HepG2 (cell line): ENCODE measurements around the gene SOBP. TPM values are rescaled to one million over a fixed set of nuclear protein-coding genes. Genes with fewer than 3 reads are reported as not detected.

Experiments used
- BORCS8-MEF2B ChIP-seq: sonication (generic); formaldehyde crosslinking; IDR thresholded peaks from 2 replicates; pipeline ENCODE4 v1.8.0; 2022; ENCODE audit warnings: mild to moderate bottlenecking, missing genetic modification reagents
- CBFB ChIP-seq: sonication (generic); formaldehyde crosslinking; IDR thresholded peaks from 2 replicates; pipeline ENCODE4 v1.4.0; 2020; ENCODE audit warnings: missing genetic modification reagents
- ELF4 ChIP-seq: sonication (generic); formaldehyde crosslinking; IDR thresholded peaks from 2 replicates; pipeline ENCODE4 v1.5.0; 2020; ENCODE audit warnings: missing genetic modification reagents, mild to moderate bottlenecking, moderate library complexity, borderline replicate concordance
- JARID2 ChIP-seq: sonication (generic); formaldehyde crosslinking; IDR thresholded peaks from 2 replicates; pipeline ENCODE4 v1.8.1; 2023; ENCODE audit warnings: missing genetic modification reagents, inconsistent platforms; ENCODE audit not compliant: insufficient replicate concordance
- RFXANK ChIP-seq: IDR thresholded peaks from 2 replicates; pipeline ENCODE4 v1.6.1; 2016
- RNF2 ChIP-seq: fragments of 450-650 bp; conservative IDR thresholded peaks from 2 replicates; pipeline ENCODE4 v1.6.1; 2016; ENCODE audit warnings: low read depth
- STAG1 ChIP-seq: sonication (generic); formaldehyde crosslinking; IDR thresholded peaks from 2 replicates; pipeline ENCODE4 v1.4.0; 2020; ENCODE audit warnings: missing genetic modification reagents
- TCF7 ChIP-seq: sonication (generic); IDR thresholded peaks from 2 replicates; pipeline ENCODE4 v1.6.1; 2016; ENCODE audit warnings: antibody characterized with exemption, low read depth
- TOE1 ChIP-seq: sonication (generic); formaldehyde crosslinking; IDR thresholded peaks from 2 replicates; pipeline ENCODE4 v1.4.0; 2020; ENCODE audit warnings: mild to moderate bottlenecking, missing genetic modification reagents
- ZC3H4 ChIP-seq: sonication (generic); formaldehyde crosslinking; IDR thresholded peaks from 2 replicates; pipeline ENCODE4 v1.4.0; 2020; ENCODE audit warnings: missing genetic modification reagents, borderline replicate concordance
- ZFP90 ChIP-seq: sonication (generic); formaldehyde crosslinking; IDR thresholded peaks from 2 replicates; pipeline ENCODE4 v1.8.0; 2022; ENCODE audit warnings: missing genetic modification reagents, mild to moderate bottlenecking, inconsistent platforms, borderline replicate concordance
- ZNF180 ChIP-seq: sonication (generic); formaldehyde crosslinking; IDR thresholded peaks from 2 replicates; pipeline ENCODE4 v1.4.0; 2020; ENCODE audit warnings: low read depth, missing genetic modification reagents, borderline replicate concordance
- ZNF264 ChIP-seq: sonication (generic); formaldehyde crosslinking; IDR thresholded peaks from 2 replicates; pipeline ENCODE4 v1.4.0; 2020; ENCODE audit warnings: missing genetic modification reagents
- ZNF567 ChIP-seq: sonication (generic); formaldehyde crosslinking; IDR thresholded peaks from 2 replicates; pipeline ENCODE4 v1.8.1; 2023; ENCODE audit warnings: mild to moderate bottlenecking, missing genetic modification reagents, borderline replicate concordance
- ZNF569 ChIP-seq: sonication (generic); formaldehyde crosslinking; IDR thresholded peaks from 2 replicates; pipeline ENCODE4 v1.5.0; 2020; ENCODE audit warnings: mild to moderate bottlenecking, missing genetic modification reagents, moderate library complexity, borderline replicate concordance
- ZNF619 ChIP-seq: sonication (generic); formaldehyde crosslinking; IDR thresholded peaks from 2 replicates; pipeline ENCODE4 v1.4.0; 2020; ENCODE audit warnings: mild to moderate bottlenecking, missing genetic modification reagents
- ZNF737 ChIP-seq: sonication (generic); formaldehyde crosslinking; IDR thresholded peaks from 2 replicates; pipeline ENCODE4 v1.5.0; 2020; ENCODE audit warnings: missing genetic modification reagents, mild to moderate bottlenecking, borderline replicate concordance
- ZNF773 ChIP-seq: sonication (generic); formaldehyde crosslinking; IDR thresholded peaks from 2 replicates; pipeline ENCODE4 v1.4.0; 2020; ENCODE audit warnings: missing genetic modification reagents, borderline replicate concordance
- ZSCAN30 ChIP-seq: sonication (generic); formaldehyde crosslinking; IDR thresholded peaks from 2 replicates; pipeline ENCODE4 v1.5.0; 2020; ENCODE audit warnings: mild to moderate bottlenecking, missing genetic modification reagents
- polyA plus RNA-seq, 8 experiments: library from polyadenylated mRNA; depleted of rRNA in 3 of 8; stranded (reverse) in 7 of 8; unstranded in 1 of 8; fragments of >200 nt; fragmentation: Illumina TruSeq in 4 of 8; extraction: Trizol in 4 of 8; gene quantifications; 2 replicates each; pipeline versions ENCODE4 v1.2.1 to v1.2.3, GENCODE V29; 2011 to 2016; ENCODE audit warnings: low read depth in 4 of 8, missing spikeins in 1 of 8, mixed read lengths in 1 of 8; ENCODE audit not compliant: insufficient read depth in 1 of 8
- total RNA-seq, 5 experiments: library from RNA; depleted of rRNA; stranded (reverse); fragments of >200 nt; fragmentation: Illumina TruSeq; extraction: Trizol; gene quantifications; 2 replicates each; pipeline ENCODE4 v1.2.3, GENCODE V29; 2016; ENCODE audit warnings: low read depth in 1 of 5
- TF ChIP-seq, protein P1 (sequence below): sonication (generic); formaldehyde crosslinking; IDR thresholded peaks from 2 replicates; pipeline ENCODE4 v1.8.1; 2022; ENCODE audit warnings: mild to moderate bottlenecking, missing genetic modification reagents
- TF ChIP-seq, protein P2 (sequence below): sonication (generic); formaldehyde crosslinking; IDR thresholded peaks from 2 replicates; pipeline ENCODE4 v1.9.0; 2021; ENCODE audit warnings: missing genetic modification reagents, borderline replicate concordance
- TF ChIP-seq, protein P3 (sequence below): sonication (generic); formaldehyde crosslinking; IDR thresholded peaks from 2 replicates; pipeline ENCODE4 v1.4.0; 2020; ENCODE audit warnings: missing genetic modification reagents, low read depth, mild to moderate bottlenecking, borderline replicate concordance
- TF ChIP-seq, protein P4 (sequence below): sonication (generic); formaldehyde crosslinking; IDR thresholded peaks from 2 replicates; pipeline ENCODE4 v1.9.0; 2022; ENCODE audit warnings: low read depth, missing genetic modification reagents
- TF ChIP-seq, protein P5 (sequence below): sonication (generic); formaldehyde crosslinking; IDR thresholded peaks from 2 replicates; pipeline ENCODE4 v1.4.0; 2020; ENCODE audit warnings: mild to moderate bottlenecking, missing genetic modification reagents

The SOBP gene
- total and polyA plus RNA-seq, 2 of the 13 experiments (the other 11 are each of a cell fraction or from before 2014, with no cell fraction given), result 1.5 to 6.9 TPM

DNA sequence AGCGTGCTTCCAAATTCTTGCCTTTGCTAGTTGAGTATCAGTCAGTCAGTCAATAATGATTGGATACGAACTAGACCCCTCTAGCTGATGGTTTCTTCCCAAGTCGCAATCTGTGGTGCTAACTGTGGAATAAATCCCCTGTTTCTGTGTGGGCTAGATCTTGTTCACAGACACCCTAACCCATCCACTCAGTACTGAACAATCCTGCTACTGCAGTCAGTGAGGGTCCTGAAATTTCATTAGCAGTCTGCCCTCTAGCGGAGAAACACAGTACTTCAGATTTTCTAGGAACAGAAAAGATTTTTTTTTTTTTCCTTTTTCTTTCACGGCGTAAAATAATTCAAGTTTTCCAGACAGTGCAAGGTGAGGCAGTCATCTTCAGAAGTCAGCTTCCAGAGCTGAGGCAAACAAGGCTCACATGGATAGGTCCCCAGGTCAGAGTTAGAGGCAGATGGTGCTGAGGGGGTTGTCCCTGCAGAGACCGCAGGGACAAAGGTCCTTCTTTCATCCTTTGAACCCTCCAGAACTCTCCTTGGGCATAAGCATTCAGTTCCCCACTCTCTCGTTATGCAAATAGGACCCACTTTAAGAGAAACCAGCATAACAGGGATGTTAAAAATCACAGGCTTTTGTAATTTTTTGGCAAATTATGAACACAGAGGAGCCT, 214.6 kb downstream of the SOBP start (continued):
- TF ChIP-seq, protein P1, sequence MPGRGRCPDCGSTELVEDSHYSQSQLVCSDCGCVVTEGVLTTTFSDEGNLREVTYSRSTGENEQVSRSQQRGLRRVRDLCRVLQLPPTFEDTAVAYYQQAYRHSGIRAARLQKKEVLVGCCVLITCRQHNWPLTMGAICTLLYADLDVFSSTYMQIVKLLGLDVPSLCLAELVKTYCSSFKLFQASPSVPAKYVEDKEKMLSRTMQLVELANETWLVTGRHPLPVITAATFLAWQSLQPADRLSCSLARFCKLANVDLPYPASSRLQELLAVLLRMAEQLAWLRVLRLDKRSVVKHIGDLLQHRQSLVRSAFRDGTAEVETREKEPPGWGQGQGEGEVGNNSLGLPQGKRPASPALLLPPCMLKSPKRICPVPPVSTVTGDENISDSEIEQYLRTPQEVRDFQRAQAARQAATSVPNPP, result no peak
- TF ChIP-seq ZSCAN30 (CRISPR knock-in tag) (no peak), ZNF264 (CRISPR knock-in tag) (no peak), CBFB (CRISPR knock-in tag) (no peak), ZNF619 (CRISPR knock-in tag) (no peak), ELF4 (no peak), ZNF569 (CRISPR knock-in tag) (no peak), ZNF773 (CRISPR knock-in tag) (no peak), ZNF567 (no peak), RFXANK (CRISPR knock-in tag) (no peak), ZC3H4 (CRISPR knock-in tag) (no peak), ZFP90 (no peak), ZNF737 (CRISPR knock-in tag) (no peak), JARID2 (CRISPR knock-in tag) (no peak), TOE1 (CRISPR knock-in tag) (no peak), BORCS8-MEF2B (CRISPR knock-in tag) (no peak), TCF7 (no peak), STAG1 (CRISPR knock-in tag) (peak; percentile 59), RNF2 (no peak), ZNF180 (CRISPR knock-in tag) (no peak)
- TF ChIP-seq, protein P2, sequence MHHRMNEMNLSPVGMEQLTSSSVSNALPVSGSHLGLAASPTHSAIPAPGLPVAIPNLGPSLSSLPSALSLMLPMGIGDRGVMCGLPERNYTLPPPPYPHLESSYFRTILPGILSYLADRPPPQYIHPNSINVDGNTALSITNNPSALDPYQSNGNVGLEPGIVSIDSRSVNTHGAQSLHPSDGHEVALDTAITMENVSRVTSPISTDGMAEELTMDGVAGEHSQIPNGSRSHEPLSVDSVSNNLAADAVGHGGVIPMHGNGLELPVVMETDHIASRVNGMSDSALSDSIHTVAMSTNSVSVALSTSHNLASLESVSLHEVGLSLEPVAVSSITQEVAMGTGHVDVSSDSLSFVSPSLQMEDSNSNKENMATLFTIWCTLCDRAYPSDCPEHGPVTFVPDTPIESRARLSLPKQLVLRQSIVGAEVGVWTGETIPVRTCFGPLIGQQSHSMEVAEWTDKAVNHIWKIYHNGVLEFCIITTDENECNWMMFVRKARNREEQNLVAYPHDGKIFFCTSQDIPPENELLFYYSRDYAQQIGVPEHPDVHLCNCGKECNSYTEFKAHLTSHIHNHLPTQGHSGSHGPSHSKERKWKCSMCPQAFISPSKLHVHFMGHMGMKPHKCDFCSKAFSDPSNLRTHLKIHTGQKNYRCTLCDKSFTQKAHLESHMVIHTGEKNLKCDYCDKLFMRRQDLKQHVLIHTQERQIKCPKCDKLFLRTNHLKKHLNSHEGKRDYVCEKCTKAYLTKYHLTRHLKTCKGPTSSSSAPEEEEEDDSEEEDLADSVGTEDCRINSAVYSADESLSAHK (CRISPR knock-in tag), result no peak
- TF ChIP-seq, protein P3, sequence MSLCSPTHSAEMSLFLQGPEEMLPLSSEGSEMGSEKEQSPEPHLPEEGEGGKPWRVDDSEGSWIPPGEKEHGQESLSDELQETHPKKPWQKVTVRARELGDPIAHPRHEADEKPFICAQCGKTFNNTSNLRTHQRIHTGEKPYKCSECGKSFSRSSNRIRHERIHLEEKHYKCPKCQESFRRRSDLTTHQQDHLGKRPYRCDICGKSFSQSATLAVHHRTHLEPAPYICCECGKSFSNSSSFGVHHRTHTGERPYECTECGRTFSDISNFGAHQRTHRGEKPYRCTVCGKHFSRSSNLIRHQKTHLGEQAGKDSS (CRISPR knock-in tag), result no peak
- TF ChIP-seq, protein P4, sequence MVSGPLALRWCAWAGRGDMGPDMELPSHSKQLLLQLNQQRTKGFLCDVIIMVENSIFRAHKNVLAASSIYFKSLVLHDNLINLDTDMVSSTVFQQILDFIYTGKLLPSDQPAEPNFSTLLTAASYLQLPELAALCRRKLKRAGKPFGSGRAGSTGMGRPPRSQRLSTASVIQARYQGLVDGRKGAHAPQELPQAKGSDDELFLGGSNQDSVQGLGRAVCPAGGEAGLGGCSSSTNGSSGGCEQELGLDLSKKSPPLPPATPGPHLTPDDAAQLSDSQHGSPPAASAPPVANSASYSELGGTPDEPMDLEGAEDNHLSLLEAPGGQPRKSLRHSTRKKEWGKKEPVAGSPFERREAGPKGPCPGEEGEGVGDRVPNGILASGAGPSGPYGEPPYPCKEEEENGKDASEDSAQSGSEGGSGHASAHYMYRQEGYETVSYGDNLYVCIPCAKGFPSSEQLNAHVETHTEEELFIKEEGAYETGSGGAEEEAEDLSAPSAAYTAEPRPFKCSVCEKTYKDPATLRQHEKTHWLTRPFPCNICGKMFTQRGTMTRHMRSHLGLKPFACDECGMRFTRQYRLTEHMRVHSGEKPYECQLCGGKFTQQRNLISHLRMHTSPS (CRISPR knock-in tag), result no peak
- TF ChIP-seq, protein P5, sequence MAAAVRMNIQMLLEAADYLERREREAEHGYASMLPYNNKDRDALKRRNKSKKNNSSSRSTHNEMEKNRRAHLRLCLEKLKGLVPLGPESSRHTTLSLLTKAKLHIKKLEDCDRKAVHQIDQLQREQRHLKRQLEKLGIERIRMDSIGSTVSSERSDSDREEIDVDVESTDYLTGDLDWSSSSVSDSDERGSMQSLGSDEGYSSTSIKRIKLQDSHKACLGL (CRISPR knock-in tag), result no peak
